Panc1 (cell line): ENCODE results near the gene HOXB3. TPM values are rescaled to one million over a fixed set of nuclear protein-coding genes. Genes with fewer than 3 reads are reported as not detected.
A peak's percentile ranks its signal among the peaks of the same experiment; 100 is the strongest.

Source experiments
- ATAC-seq: fragments of 200-7000 bp; cut with Tn5 transposase; 2 replicates; pipeline ENCODE4 v1.9.1; 2020; ENCODE audit warnings: mild to moderate bottlenecking, moderate library complexity
- BruUV-seq: library from RNA; stranded (reverse); fragments of 400-500 nt; replicated peaks from 2 replicates; lab custom pipeline; 2021; lab: Mats Ljungman, UMichigan
- CTCF ChIA-PET: fragments of 300-600 bp; sonication (Branson Sonifier 250); formaldehyde crosslinking; loops from one replicate; lab custom pipeline; 2022; ENCODE audit warnings: antibody characterized with exemption; lab: Charles Lee
- POLR2A ChIA-PET: fragments of 300-600 bp; sonication (Branson Sonifier 250); formaldehyde crosslinking; loops from one replicate; lab custom pipeline; 2022; ENCODE audit warnings: antibody characterized with exemption; lab: Charles Lee
- DNase-seq: peaks from one replicate; pipeline ENCODE4 v3.0.0-alpha.2; 2010; ENCODE audit warnings: low read depth, low spot score
- H3K27ac ChIP-seq: 2 replicates; pipeline ENCODE4 v1.5.1; 2011; ENCODE audit warnings: mild to moderate bottlenecking, low read length, inconsistent platforms
- H3K27me3 ChIP-seq: fragments of 200-500 bp; sonication (Bioruptor generic); 2 replicates; pipeline ENCODE4 v1.6.0; 2014; ENCODE audit warnings: low read length, inconsistent platforms; ENCODE audit not compliant: control insufficient read depth, insufficient read depth
- H3K36me3 ChIP-seq: fragments of 200-500 bp; sonication (Bioruptor generic); 2 replicates; pipeline ENCODE4 v1.5.1; 2014; ENCODE audit warnings: inconsistent platforms, mild to moderate bottlenecking, low read length, moderate library complexity; ENCODE audit not compliant: control insufficient read depth, insufficient read depth
- H3K4me1 ChIP-seq: 2 replicates; pipeline ENCODE4 v1.5.1; 2011; ENCODE audit warnings: inconsistent platforms, mild to moderate bottlenecking, low read length, moderate library complexity; ENCODE audit not compliant: control insufficient read depth, insufficient read depth
- H3K4me3 ChIP-seq, 2 experiments: 2 replicates each; pipeline ENCODE4 v1.5.1; 2011 to 2012; ENCODE audit warnings: low read depth in 2 of 2, low read length in 2 of 2, mild to moderate bottlenecking in 2 of 2, inconsistent platforms in 1 of 2, moderate library complexity in 1 of 2
- H3K9me3 ChIP-seq: fragments of 200-500 bp; sonication (Bioruptor generic); 2 replicates; pipeline ENCODE4 v1.5.1; 2014; ENCODE audit warnings: low read depth, mild to moderate bottlenecking, inconsistent platforms, low read length, moderate library complexity; ENCODE audit not compliant: control insufficient read depth, insufficient read depth
- CTCF ChIP-seq: fragments of 450-650 bp; IDR thresholded peaks from 2 replicates; pipeline ENCODE4 v1.5.1; 2017; ENCODE audit warnings: mild to moderate bottlenecking
- POLR2AphosphoS5 ChIP-seq: IDR thresholded peaks from 2 replicates; pipeline ENCODE4 v1.6.1; 2012; ENCODE audit warnings: mild to moderate bottlenecking, low read depth, low read length, moderate library complexity
- REST ChIP-seq, 2 experiments: IDR thresholded peaks; 2 replicates each; pipeline ENCODE4 v1.6.1; 2011 to 2012; ENCODE audit warnings: low read depth in 2 of 2, control low read depth in 1 of 2, low read length in 1 of 2, mild to moderate bottlenecking in 1 of 2, moderate library complexity in 1 of 2; ENCODE audit not compliant: insufficient read depth in 1 of 2
- SIN3A ChIP-seq: IDR thresholded peaks from 2 replicates; pipeline ENCODE4 v1.6.1; 2012; ENCODE audit warnings: low read depth, mild to moderate bottlenecking, low read length, moderate library complexity, borderline replicate concordance; ENCODE audit not compliant: insufficient read depth
- TCF7L2 ChIP-seq: IDR thresholded peaks from 2 replicates; pipeline ENCODE4 v1.6.1; 2011; ENCODE audit warnings: mild to moderate bottlenecking, low read depth, low read length, inconsistent platforms
- in situ Hi-C: cut with HindIII; loops from 2 replicates; pipeline ENCODE4 v1.10.0; 2016; ENCODE audit warnings: low sequenced_read_pairs, low pct_unique_long_range_greater_than_20kb
- intact Hi-C: fragments of 100-400 bp; cut with micrococcal nuclease; formaldehyde crosslinking; loops from one replicate; pipeline ENCODE4 v1.10.0; 2022; ENCODE audit not compliant: unreplicated experiment
- total RNA-seq: library from RNA; stranded (reverse); gene quantifications from one replicate; pipeline ENCODE4 v1.2.1, GENCODE V29; 2021; ENCODE audit not compliant: unreplicated experiment

Gene HOXB3
- total RNA-seq, 1 experiment from 2014 or later: 127 TPM

- no TSS peak for BruUV-seq
- Histone ChIP-seq H3K4me1 (peaks cover 48% of the 10 kb centered on the region), H3K36me3 (peaks cover 6% of the 10 kb centered on the region; the same call in 1 of the 2 replicates), H3K27ac (peak overlapping the region; percentile 98), H3K27me3 (no peaks in the 10 kb centered on the region), H3K4me3 (peak overlapping the region; percentile 69 to 81), H3K9me3 (no peaks in the 10 kb centered on the region)
- TF ChIP-seq REST (IDR thresholded peaks at IDR 0.05; ENCODE audit: insufficient read depth in 1 of 2, low read depth in 2 of 2, low read length in 1 of 2) (0 out of 4 replicates have a peak, but pooled peaks of 1 of the 2 experiments have one; percentile 12), TCF7L2 (peak; percentile 8; the same call in 1 of the 2 replicates), POLR2AphosphoS5 (peak; percentile 83), CTCF (no peak), SIN3A (peak; percentile 83; the same call in 1 of the 2 replicates)
- ATAC-seq (peak; percentile 59), DNase-seq (no peak)
- in situ Hi-C loops: no loop called here
- POLR2A ChIA-PET: interaction anchor here (0.9 kb wide), 1 partner anchor 45 kb away, joined by 6 read pairs; no protein-coding TSS in a partner anchor
- intact Hi-C loops: loop anchor here (5.0 kb wide), 1 partner anchor 51 kb away; no protein-coding TSS in a partner anchor
- CTCF ChIA-PET: interaction anchor here (0.5 to 0.7 kb wide), 4 partner anchors 21 to 376 kb away, joined by 3 read pairs; no protein-coding TSS in a partner anchor
These were observed 46.8 kb downstream of the HOXB3 start for GRCh38 chr17:48543107-48543853.

GRCh38 chr17:48542698-48543106 lies 47.3 kb downstream of the HOXB3 start:
- no peaks in the 10 kb centered on the region for H3K27me3 ChIP-seq
- no peak for ATAC-seq
- intact Hi-C loops: loop anchor here (5.0 kb wide), 1 partner anchor 50 kb away; no protein-coding TSS in a partner anchor
- peaks cover 6% of the 10 kb centered on the region; the same call in 1 of the 2 replicates for H3K36me3 ChIP-seq
- H3K27ac ChIP-seq: peak overlapping the region; percentile 98
- POLR2A ChIA-PET: no interaction called here
- H3K4me1 ChIP-seq: peaks cover 44% of the 10 kb centered on the region
- no peak for DNase-seq
- H3K4me3 ChIP-seq: peak overlapping the region; percentile 69 to 81
- CTCF ChIA-PET: no interaction called here
- TF ChIP-seq CTCF: no peak
- TF ChIP-seq POLR2AphosphoS5: no peak
- no peak for TF ChIP-seq TCF7L2
- TF ChIP-seq SIN3A: no peak
- no peak for TF ChIP-seq REST (IDR thresholded peaks at IDR 0.05; ENCODE audit: insufficient read depth in 1 of 2, low read depth in 2 of 2, low read length in 1 of 2)
- H3K9me3 ChIP-seq: no peaks in the 10 kb centered on the region
- in situ Hi-C loops: no loop called here
- BruUV-seq: TSS peak; percentile 79
